Effector memory CD4-positive, alpha-beta T cell (primary cell): ENCODE measurements around the gene R3HDM2.

Experiments
- DNase-seq, 3 donors: peaks; one replicate each; pipeline ENCODE4 v3.0.0-alpha.2; 2020
- H3K27ac ChIP-seq: 2 replicates; pipeline ENCODE4 v1.7.0; 2013; ENCODE audit warnings: mild to moderate bottlenecking, low read length, moderate library complexity; ENCODE audit not compliant: insufficient read depth, poor library complexity, severe bottlenecking
- H3K27me3 ChIP-seq: replicated peaks from 2 replicates; pipeline ENCODE4 v1.7.0; 2013; ENCODE audit warnings: mild to moderate bottlenecking, low read length; ENCODE audit not compliant: insufficient read depth, control insufficient read depth, poor library complexity, severe bottlenecking
- H3K36me3 ChIP-seq: 2 replicates; pipeline ENCODE4 v1.7.0; 2013; ENCODE audit warnings: mild to moderate bottlenecking, low read length, moderate library complexity; ENCODE audit not compliant: control insufficient read depth, insufficient read depth
- H3K4me1 ChIP-seq: 2 replicates; pipeline ENCODE4 v1.7.0; 2013; ENCODE audit warnings: low read length, mild to moderate bottlenecking; ENCODE audit not compliant: control insufficient read depth, insufficient read depth, poor library complexity, severe bottlenecking
- H3K4me3 ChIP-seq: 2 replicates; pipeline ENCODE4 v1.7.0; 2013; ENCODE audit warnings: low read length, low read depth, mild to moderate bottlenecking; ENCODE audit not compliant: insufficient read depth, poor library complexity, severe bottlenecking
- H3K9me3 ChIP-seq: 2 replicates; pipeline ENCODE4 v1.7.0; 2013; ENCODE audit warnings: mild to moderate bottlenecking, low read length, moderate library complexity; ENCODE audit not compliant: control insufficient read depth

R3HDM2 gene

DNA sequence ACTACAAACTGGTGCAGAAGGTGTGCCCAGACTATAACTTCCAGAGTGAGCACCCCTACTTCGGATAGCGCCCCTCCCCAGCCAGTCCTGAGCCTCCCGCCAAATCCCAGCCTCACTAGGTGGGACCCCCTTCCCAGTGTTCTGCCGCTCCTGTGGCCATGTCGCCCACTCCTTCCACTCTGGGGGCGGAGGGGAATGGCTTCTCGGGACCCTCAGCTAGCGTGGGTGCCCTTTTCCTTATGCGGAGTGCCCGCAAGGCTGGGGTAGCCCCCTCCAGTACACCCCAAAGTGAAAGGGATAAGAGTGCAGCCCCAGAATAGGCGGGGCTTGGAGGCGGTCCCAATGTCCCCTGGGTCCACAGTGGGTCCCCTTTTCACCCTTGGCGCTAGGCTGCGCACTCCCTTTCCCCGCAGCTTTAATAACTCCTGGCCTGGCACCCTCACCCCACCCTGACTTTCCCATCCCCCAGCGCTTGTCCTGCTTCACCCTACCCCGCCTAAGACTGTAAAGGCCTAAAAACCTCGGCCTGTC lies 205.1 kb downstream of the R3HDM2 start:
- Histone ChIP-seq H3K36me3 (no peaks in the 10 kb centered on the region), H3K4me1 (peaks cover 40% of the 10 kb centered on the region), H3K4me3 (no peak overlapping the region), H3K9me3 (no peaks in the 10 kb centered on the region), H3K27ac (no peak overlapping the region), H3K27me3 (peaks cover 56% of the 10 kb centered on the region)
- no peak for DNase-seq

DNA sequence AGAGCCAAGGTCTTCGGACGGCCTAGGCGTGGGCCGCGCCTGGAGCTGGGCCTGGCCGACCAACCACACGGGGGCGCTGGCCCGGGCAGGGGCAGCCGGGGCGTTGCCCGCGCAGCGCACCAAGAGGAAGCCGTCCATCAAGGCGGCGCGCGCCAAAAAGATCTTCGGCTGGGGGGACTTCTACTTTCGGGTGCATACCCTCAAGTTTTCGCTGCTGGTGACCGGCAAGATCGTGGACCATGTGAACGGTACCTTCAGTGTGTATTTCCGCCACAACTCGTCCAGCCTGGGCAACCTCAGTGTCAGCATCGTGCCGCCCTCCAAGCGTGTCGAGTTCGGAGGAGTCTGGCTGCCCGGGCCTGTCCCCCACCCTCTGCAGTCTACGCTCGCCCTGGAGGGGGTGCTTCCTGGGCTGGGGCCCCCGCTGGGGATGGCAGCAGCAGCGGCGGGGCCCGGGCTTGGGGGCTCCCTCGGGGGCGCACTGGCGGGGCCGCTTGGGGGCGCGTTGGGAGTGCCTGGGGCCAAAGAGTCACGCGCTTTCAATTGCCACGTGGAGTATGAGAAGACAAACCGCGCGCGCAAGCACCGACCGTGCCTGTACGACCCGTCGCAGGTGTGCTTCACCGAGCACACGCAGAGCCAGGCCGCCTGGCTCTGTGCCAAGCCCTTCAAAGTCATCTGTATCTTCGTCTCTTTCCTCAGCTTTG lies 205.7 kb downstream of the R3HDM2 start:
- no peak overlapping the region for H3K4me3 ChIP-seq
- peaks cover 37% of the 10 kb centered on the region for H3K4me1 ChIP-seq
- no peaks in the 10 kb centered on the region for H3K36me3 ChIP-seq
- DNase-seq: peak in 2 of 3 donors; percentile 27 to 47
- H3K9me3 ChIP-seq: no peaks in the 10 kb centered on the region
- H3K27ac ChIP-seq: no peak overlapping the region
- H3K27me3 ChIP-seq: peaks cover 63% of the 10 kb centered on the region

DNA sequence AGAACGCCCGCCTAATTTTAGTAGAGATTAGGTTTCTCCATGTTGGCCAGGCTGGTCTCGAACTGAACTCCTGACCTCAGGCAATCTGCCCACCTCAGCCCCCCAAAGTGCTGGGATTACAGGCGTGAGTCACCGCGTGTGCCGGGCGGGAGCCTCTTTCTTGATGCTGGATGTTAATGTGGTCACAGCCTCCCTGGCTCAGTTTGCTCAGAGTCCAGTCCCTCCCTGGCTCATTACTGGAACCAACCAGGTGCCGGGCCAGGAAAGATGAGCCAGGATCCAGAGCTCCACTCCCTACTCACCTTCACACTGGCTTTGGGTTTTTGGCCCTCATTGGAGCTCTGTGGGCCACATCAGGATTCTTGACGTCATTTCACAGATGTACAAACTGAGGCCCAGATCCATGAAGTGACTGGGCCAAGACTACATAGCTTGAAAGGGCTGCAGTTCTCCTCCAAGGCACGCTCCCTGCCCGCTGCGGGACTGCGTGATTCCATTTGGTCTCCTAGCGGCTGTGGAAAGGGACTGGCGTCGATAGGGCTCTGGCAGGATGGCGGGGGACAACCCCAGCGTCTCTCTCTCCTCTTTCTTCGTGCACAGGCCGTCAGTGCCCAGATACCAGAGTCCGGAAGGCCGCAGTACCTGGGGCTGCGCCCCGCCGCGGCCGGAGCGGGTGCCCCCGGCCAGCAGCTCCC lies 206.4 kb downstream of the R3HDM2 start:
- Histone ChIP-seq H3K27me3 (peaks cover 70% of the 10 kb centered on the region), H3K4me3 (no peak overlapping the region), H3K9me3 (no peaks in the 10 kb centered on the region), H3K4me1 (peaks cover 32% of the 10 kb centered on the region), H3K36me3 (no peaks in the 10 kb centered on the region), H3K27ac (no peak overlapping the region)
- DNase-seq: no peak

DNA sequence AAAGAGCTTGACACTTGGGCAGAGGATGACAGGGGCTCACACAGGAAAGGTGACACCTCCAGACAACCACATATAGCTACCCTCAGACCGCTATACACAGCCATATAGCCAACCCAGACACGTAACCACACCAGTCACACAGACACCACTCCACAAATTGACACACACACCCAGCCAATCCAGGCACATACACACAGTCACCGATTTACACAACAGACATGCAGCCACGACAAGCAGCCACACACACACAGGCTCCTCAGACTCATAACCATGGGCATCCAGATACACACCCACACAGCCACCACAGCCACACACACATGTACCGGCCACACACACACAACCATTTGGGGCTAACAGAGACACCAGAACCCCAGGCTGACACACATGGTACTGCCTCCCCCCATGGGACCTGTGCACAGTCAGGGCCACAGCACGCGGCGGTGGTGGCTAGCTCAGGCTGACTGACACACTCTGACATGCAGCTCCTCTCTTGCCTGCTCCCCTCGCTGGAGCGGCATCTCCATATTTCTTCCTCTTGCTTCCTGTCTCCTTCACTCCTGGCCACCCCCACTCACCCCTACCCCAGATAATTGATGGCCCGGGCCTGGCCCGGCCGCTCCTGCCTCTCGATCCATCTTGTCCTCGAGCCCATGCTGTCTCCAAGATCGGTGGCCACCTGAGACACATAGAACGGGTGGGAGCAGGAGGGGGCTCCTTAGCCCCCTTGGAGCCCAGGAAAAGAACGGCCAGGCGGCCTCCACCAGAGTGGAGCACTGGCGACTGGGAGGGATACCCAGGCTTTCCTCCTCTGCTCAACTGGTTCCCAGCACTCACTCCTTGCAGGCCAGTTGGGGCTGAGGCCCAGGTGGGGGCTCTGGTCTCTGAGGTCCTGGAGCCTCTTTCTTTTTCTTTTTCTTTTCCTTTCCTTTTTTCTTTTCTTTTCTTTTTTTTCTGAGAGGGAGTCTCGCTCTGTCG lies 207.4 kb downstream of the R3HDM2 start:
- Histone ChIP-seq H3K27ac (no peak overlapping the region), H3K27me3 (peaks cover 79% of the 10 kb centered on the region), H3K4me3 (no peak overlapping the region), H3K9me3 (no peaks in the 10 kb centered on the region), H3K36me3 (no peaks in the 10 kb centered on the region), H3K4me1 (peaks cover 23% of the 10 kb centered on the region)
- no peak for DNase-seq

DNA sequence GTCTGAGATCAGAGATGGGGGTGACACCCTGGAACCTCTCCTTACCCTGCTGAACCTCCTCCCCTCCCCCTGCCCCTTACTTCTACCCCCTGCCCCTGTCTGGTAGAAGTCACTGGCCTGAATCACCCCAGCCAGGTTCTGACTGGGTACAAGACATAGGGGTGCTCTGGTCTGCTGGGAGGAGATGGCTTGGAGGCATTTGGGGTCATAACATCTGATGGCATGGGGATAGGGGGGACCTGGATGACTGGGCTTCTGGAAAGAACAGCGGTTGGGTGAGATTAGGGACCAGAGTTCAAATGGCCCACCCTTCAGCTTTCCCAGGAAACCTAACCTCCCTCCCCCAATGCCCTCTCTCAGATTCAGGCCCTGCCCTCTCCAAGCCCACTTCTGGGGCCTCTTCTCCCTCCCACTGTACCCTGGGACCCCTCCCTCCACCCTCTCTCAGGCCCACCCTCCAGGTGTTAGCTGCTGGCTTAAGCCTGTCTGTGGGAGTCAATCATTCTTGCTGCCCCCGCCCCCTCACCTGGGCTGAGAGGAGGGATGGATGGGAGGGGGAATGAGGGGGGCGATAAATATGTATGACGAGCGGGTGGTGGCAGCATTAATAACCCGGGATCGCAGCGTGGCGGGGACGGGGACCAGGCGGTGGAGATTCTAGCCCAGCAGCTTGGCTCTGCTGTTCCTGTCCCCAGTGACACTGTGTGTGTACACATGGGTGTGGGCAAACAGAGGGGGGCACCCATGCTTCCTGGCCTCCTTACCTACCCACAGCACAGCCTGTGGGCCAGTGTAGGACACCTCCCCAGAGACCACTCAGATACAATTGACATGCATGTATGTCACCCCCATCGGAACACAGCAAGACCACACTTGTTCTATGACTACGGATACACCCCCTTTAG lies 208.3 kb downstream of the R3HDM2 start:
- DNase-seq: no peak
- Histone ChIP-seq H3K36me3 (no peaks in the 10 kb centered on the region), H3K27ac (no peak overlapping the region), H3K27me3 (peaks cover 88% of the 10 kb centered on the region), H3K4me1 (peaks cover 24% of the 10 kb centered on the region), H3K4me3 (no peak overlapping the region), H3K9me3 (no peaks in the 10 kb centered on the region)

- peaks cover 94% of the 10 kb centered on the region for H3K27me3 ChIP-seq
These were observed 209.5 kb downstream of the R3HDM2 start for GRCh38 chr12:57221169-57221917.

DNA sequence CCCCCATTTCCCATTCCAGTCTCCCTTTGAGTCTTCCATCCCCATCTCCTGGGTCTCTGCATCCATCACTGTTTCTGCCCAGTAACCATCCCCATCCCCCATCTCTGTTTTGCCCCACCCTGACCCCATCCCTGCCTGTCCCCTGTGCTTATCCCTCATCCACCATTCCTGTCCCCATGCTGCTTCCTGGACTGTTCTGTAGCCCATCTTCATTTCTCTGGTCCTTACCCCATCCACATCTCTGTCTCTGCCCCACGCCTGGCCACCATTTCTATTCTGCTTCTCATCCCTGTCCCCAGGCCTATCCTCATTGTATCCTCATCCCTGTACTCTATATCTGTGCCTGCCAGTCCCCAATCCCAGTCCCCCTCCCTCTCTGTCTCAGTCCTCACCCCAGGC lies 210.1 kb downstream of the R3HDM2 start:
- H3K27me3 ChIP-seq: peaks cover 94% of the 10 kb centered on the region
- peaks cover 36% of the 10 kb centered on the region for H3K4me1 ChIP-seq
- DNase-seq: no peak
- H3K27ac ChIP-seq: no peak overlapping the region
- no peak overlapping the region for H3K4me3 ChIP-seq
- H3K9me3 ChIP-seq: no peaks in the 10 kb centered on the region
- no peaks in the 10 kb centered on the region for H3K36me3 ChIP-seq

More at GRCh38 chr12:57221169-57221917, 209.5 kb downstream of the R3HDM2 start:
- Histone ChIP-seq H3K9me3 (no peaks in the 10 kb centered on the region), H3K36me3 (no peaks in the 10 kb centered on the region), H3K4me1 (peaks cover 34% of the 10 kb centered on the region), H3K27ac (no peak overlapping the region), H3K4me3 (no peak overlapping the region)
- no peak for DNase-seq

DNA sequence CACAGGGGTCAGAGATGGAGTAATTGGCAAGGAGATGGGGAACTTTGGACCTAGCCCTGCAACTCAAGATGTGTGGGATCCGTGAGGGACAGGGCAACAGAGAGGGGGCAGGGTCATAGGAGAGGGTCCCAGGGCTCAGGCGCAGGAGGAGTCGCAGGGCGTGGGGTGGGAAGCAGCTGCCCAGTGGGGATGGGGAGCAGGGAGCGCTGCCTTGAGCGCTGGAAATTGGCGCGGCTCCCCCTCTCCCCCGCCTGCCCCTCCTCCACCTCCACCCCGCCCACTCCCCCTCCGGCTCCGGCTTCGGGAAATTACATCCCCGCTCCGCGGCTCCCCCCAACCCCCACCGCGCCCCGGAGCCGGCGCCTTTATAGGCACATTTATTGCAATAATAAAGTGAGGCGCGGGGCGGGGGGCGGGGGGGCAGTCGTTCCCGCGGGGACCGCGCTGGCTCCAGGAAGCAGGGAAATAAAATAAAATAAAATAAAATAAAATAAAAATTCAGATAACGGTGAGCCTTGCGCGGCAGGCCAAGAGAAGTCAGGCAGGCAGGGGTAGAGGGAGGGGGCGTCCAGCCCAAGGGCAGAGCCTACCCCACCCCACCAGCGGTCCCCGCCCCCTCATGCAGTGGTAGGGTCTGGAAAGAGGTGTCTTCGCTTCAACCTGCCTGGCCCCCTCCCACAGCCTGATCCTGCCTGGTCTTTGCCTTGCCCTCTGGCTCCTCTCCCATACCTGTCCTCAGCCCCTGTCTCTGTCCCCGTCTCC lies 210.7 kb downstream of the R3HDM2 start:
- Histone ChIP-seq H3K36me3 (no peaks in the 10 kb centered on the region), H3K4me3 (no peak overlapping the region), H3K9me3 (no peaks in the 10 kb centered on the region), H3K4me1 (peaks cover 36% of the 10 kb centered on the region), H3K27me3 (peaks cover 94% of the 10 kb centered on the region), H3K27ac (no peak overlapping the region)
- no peak for DNase-seq
